Ishikawa (cell line): Measurements from ENCODE around the gene AATF.

ENCODE experiments used
- CEBPB ChIP-seq: IDR thresholded peaks from 2 replicates; pipeline ENCODE4 v1.6.1; 2012
- CREB1 ChIP-seq: IDR thresholded peaks from 2 replicates; pipeline ENCODE4 v1.6.1; 2012; ENCODE audit warnings: low read depth
- EGR1 ChIP-seq: IDR thresholded peaks from 2 replicates; pipeline ENCODE4 v1.6.1; 2012
- EP300 ChIP-seq: IDR thresholded peaks from 2 replicates; pipeline ENCODE4 v1.6.1; 2012; ENCODE audit warnings: borderline replicate concordance
- NFIC ChIP-seq: IDR thresholded peaks from 2 replicates; pipeline ENCODE4 v1.6.1; 2012
- RAD21 ChIP-seq: IDR thresholded peaks from 2 replicates; pipeline ENCODE4 v1.6.1; 2012; ENCODE audit warnings: low read depth
- TAF1 ChIP-seq: IDR thresholded peaks from 2 replicates; pipeline ENCODE4 v1.6.1; 2012; ENCODE audit warnings: low read depth, mild to moderate bottlenecking
- TCF12 ChIP-seq: IDR thresholded peaks from 2 replicates; pipeline ENCODE4 v1.6.1; 2012; ENCODE audit warnings: low read depth
- TEAD4 ChIP-seq: IDR thresholded peaks from 2 replicates; pipeline ENCODE4 v1.6.1; 2012
- YY1 ChIP-seq: IDR thresholded peaks from 2 replicates; pipeline ENCODE4 v1.6.1; 2012; ENCODE audit warnings: low read depth
- ZBTB7A ChIP-seq: IDR thresholded peaks from 2 replicates; pipeline ENCODE4 v1.6.1; 2012; ENCODE audit warnings: low read depth
- TF ChIP-seq, protein P1 (sequence below): IDR thresholded peaks from 2 replicates; pipeline ENCODE4 v1.6.1; 2012; ENCODE audit warnings: low read depth, mild to moderate bottlenecking
- TF ChIP-seq, protein P2 (sequence below): IDR thresholded peaks from 2 replicates; pipeline ENCODE4 v1.6.1; 2012
- TF ChIP-seq, protein P3 (sequence below): IDR thresholded peaks from 2 replicates; pipeline ENCODE4 v1.6.1; 2012

AATF gene

DNA sequence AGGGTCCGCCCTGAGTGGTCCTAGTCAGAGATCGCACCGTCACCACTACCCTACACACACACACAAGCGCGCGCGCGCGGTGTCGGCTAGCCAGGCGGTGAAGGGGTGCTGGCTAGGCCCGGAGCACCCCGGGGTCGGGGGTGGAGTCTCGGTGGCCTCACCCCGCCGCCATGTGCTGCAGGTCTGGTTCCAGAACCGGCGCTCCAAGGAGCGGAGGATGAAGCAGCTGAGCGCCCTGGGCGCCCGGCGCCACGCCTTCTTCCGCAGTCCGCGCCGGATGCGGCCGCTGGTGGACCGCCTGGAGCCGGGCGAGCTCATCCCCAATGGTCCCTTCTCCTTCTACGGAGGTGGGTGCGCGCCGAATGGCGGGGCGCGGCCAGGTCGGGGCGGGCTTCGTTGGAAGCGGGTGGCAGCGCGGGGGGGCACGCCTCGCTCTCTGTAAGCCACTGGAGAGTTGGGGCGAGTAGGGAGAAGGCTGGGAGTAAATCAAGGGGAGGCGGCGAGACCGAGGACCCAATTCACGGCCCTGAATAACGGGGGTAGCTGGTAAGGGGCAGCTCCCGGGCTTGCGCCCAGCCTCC is 6.6 kb upstream of the AATF start:
- no peak for TF ChIP-seq ZBTB7A

DNA sequence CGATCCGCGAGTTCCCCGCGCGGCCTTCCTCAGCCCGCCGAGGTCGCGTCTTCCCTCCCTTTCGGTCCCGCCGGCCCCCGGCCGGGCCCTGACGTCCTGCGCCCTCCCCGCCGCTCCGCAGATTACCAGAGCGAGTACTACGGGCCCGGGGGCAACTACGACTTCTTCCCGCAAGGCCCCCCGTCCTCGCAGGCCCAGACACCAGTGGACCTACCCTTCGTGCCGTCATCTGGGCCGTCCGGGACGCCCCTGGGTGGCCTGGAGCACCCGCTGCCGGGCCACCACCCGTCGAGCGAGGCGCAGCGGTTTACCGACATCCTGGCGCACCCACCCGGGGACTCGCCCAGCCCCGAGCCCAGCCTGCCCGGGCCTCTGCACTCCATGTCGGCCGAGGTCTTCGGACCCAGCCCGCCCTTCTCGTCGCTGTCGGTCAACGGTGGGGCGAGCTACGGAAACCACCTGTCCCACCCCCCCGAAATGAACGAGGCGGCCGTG is 6.1 kb upstream of the AATF start:
- TF ChIP-seq, protein P1, sequence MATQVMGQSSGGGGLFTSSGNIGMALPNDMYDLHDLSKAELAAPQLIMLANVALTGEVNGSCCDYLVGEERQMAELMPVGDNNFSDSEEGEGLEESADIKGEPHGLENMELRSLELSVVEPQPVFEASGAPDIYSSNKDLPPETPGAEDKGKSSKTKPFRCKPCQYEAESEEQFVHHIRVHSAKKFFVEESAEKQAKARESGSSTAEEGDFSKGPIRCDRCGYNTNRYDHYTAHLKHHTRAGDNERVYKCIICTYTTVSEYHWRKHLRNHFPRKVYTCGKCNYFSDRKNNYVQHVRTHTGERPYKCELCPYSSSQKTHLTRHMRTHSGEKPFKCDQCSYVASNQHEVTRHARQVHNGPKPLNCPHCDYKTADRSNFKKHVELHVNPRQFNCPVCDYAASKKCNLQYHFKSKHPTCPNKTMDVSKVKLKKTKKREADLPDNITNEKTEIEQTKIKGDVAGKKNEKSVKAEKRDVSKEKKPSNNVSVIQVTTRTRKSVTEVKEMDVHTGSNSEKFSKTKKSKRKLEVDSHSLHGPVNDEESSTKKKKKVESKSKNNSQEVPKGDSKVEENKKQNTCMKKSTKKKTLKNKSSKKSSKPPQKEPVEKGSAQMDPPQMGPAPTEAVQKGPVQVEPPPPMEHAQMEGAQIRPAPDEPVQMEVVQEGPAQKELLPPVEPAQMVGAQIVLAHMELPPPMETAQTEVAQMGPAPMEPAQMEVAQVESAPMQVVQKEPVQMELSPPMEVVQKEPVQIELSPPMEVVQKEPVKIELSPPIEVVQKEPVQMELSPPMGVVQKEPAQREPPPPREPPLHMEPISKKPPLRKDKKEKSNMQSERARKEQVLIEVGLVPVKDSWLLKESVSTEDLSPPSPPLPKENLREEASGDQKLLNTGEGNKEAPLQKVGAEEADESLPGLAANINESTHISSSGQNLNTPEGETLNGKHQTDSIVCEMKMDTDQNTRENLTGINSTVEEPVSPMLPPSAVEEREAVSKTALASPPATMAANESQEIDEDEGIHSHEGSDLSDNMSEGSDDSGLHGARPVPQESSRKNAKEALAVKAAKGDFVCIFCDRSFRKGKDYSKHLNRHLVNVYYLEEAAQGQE = no peak
- TF ChIP-seq TAF1 = no peak

DNA sequence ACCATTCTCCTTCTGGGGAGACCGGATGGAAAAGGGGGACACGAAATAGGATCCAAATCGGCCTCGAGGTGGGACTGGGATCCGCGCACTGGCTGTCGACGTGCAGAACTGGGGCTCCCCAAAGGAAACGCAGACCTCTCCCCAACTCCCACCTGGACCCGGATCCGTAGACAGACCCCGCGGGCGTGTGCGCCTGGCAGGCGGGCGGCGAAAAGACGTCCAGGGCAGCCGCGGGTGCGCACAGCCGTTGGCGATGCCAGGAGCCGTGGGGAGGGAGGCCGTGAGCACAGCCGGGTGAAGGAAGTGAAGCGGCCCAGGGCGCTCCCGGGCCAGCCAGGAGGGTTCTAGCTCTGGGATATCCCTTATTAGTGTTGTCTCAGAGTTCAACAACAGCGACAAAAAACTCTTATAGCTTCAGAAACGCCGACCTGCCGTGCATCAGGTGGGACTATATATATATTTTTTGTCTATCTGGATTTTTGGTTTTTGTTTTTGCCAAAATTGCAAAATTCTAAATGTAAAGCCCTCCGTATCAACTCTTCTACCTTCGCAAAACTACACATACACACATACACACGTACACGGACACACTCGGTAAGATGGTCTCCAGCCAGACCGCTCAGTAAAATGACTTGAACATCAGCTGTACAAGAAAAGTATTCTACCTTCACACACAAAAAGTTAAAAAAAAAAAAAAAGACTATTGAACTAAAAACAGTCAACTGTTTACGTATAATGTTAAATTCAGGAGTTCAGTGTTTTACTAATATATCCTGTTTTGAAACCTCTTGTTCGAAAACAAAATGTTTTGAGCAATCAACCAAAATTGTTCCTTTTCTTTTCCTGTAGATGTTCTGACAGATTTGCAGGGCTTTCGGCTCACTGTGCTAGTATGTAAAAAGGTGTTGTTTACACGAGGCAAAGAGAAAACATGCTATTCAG is 5.2 kb upstream of the AATF start:
- TF ChIP-seq, protein P1 = no peak
- no peak for TF ChIP-seq TCF12
- no peak for TF ChIP-seq RAD21

DNA sequence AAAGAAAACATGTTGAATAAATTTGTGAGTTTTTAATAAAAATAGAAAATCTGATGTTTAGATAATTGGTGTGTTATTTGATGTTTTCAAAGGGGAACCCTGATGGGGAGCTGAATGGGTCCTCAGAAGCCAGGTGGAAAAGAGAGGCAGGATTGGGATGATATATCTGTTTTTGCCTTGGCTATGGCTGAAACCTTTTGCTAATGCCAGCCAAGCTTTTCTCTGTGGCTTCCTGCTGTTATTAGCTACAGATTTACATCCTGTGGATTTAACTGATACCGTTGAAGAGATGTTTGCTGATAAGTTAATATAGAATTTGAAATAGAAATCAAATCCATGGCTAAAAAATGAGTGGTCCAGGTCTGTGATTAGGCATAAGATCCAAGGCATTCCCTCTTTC is 4.2 kb upstream of the AATF start:
- TF ChIP-seq, protein P1 = no peak
- TF ChIP-seq EP300 = no peak
- TF ChIP-seq NFIC = no peak
- no peak for TF ChIP-seq CREB1
- no peak for TF ChIP-seq EGR1
- TF ChIP-seq TCF12 = no peak
- TF ChIP-seq TAF1 = no peak
- TF ChIP-seq, protein P2, sequence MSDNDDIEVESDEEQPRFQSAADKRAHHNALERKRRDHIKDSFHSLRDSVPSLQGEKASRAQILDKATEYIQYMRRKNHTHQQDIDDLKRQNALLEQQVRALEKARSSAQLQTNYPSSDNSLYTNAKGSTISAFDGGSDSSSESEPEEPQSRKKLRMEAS = no peak

DNA sequence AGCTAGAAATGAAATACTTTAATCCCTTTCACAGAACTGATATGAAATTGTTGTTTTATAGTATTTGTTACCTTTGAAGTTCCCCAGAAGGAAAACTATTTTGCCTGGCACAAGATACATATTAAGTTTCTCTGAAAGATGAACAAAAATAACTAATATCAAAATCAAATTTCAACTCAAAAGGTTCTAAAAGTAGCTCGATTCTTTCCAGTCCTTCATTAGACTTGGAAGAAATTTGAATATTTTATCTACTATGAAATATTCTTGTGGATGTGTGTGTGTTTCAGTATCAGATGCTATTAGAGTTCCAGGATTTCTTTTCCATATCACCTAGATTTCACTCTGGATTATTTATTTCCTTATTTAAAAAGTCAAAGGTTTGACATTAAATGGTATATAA is 3.6 kb upstream of the AATF start:
- no peak for TF ChIP-seq TCF12
- TF ChIP-seq CEBPB = no peak
- no peak for TF ChIP-seq TEAD4
- no peak for TF ChIP-seq ZBTB7A
- no peak for TF ChIP-seq EP300
- no peak for TF ChIP-seq EGR1
- TF ChIP-seq TAF1 = no peak
- no peak for TF ChIP-seq NFIC
- no peak for TF ChIP-seq YY1
- TF ChIP-seq, protein P1 = no peak
- TF ChIP-seq, protein P3, sequence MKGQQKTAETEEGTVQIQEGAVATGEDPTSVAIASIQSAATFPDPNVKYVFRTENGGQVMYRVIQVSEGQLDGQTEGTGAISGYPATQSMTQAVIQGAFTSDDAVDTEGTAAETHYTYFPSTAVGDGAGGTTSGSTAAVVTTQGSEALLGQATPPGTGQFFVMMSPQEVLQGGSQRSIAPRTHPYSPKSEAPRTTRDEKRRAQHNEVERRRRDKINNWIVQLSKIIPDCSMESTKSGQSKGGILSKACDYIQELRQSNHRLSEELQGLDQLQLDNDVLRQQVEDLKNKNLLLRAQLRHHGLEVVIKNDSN = no peak
- no peak for TF ChIP-seq CREB1
- no peak for TF ChIP-seq RAD21
- TF ChIP-seq, protein P2 = no peak
